PC-9 (cell line): ENCODE results near the gene BICRAL. TPM values are rescaled to one million over a fixed set of nuclear protein-coding genes. Genes with fewer than 3 reads are reported as not detected.

Experiments
- BruUV-seq: library from RNA; stranded (reverse); fragments of 400-500 nt; replicated peaks from 2 replicates; lab custom pipeline; 2021; lab: Mats Ljungman, UMichigan
- CTCF ChIA-PET: fragments of 300-600 bp; sonication (Branson Sonifier 250); formaldehyde crosslinking; loops from one replicate; lab custom pipeline; 2022; ENCODE audit warnings: antibody characterized with exemption; lab: Charles Lee
- POLR2A ChIA-PET: fragments of 300-600 bp; sonication (Branson Sonifier 250); formaldehyde crosslinking; loops from one replicate; lab custom pipeline; 2022; ENCODE audit warnings: antibody characterized with exemption; ENCODE audit not compliant: unreplicated experiment; lab: Charles Lee
- DNase-seq, 2 experiments: peaks; one replicate each; pipeline versions ENCODE4 v3.0.0 to v3.0.0-alpha.2; 2015 to 2022; ENCODE audit warnings: mixed read lengths in 1 of 2
- H2AFZ ChIP-seq: fragments of 200-600 bp; sonication (generic); 2 replicates; pipeline ENCODE4 v1.8.1; 2017; ENCODE audit warnings: antibody characterized with exemption
- H3F3A ChIP-seq: fragments of 200-600 bp; sonication (generic); 2 replicates; pipeline ENCODE4 v1.8.1; 2017; ENCODE audit warnings: antibody characterized with exemption, mild to moderate bottlenecking, low read depth; ENCODE audit not compliant: insufficient read depth
- H3K27ac ChIP-seq: fragments of 200-600 bp; sonication (generic); 2 replicates; pipeline ENCODE4 v1.6.1; 2016; ENCODE audit warnings: mixed run types
- H3K27me3 ChIP-seq: fragments of 200-600 bp; sonication (generic); 2 replicates; pipeline ENCODE4 v1.6.1; 2016; ENCODE audit warnings: low read depth, mixed run types; ENCODE audit not compliant: insufficient read depth
- H3K36me3 ChIP-seq: fragments of 200-600 bp; sonication (generic); 2 replicates; pipeline ENCODE4 v1.6.1; 2016; ENCODE audit warnings: low read depth, mixed run types
- H3K4me1 ChIP-seq: fragments of 200-600 bp; sonication (generic); replicated peaks from 2 replicates; pipeline ENCODE4 v1.6.1; 2016; ENCODE audit warnings: mixed run types; ENCODE audit not compliant: insufficient read depth
- H3K4me2 ChIP-seq: fragments of 200-600 bp; sonication (generic); 2 replicates; pipeline ENCODE4 v1.6.1; 2017; ENCODE audit warnings: mixed run types
- H3K4me3 ChIP-seq: fragments of 200-600 bp; sonication (generic); 2 replicates; pipeline ENCODE4 v1.6.1; 2016; ENCODE audit warnings: mixed run types
- H3K79me2 ChIP-seq: fragments of 200-600 bp; sonication (generic); 2 replicates; pipeline ENCODE4 v1.6.1; 2017; ENCODE audit warnings: low read depth, mixed run types
- H3K9me2 ChIP-seq: fragments of 200-600 bp; sonication (generic); 2 replicates; pipeline ENCODE4 v1.8.1; 2017; ENCODE audit warnings: mild to moderate bottlenecking; ENCODE audit not compliant: insufficient read depth
- H3K9me3 ChIP-seq: fragments of 200-600 bp; sonication (generic); 2 replicates; pipeline ENCODE4 v1.8.1; 2016; ENCODE audit warnings: low read depth; ENCODE audit not compliant: insufficient read depth
- H4K20me1 ChIP-seq: fragments of 200-600 bp; sonication (generic); 2 replicates; pipeline ENCODE4 v1.8.1; 2017; ENCODE audit not compliant: insufficient read depth
- EZH2 ChIP-seq: fragments of 200-600 bp; sonication (generic); IDR thresholded peaks from 2 replicates; pipeline ENCODE4 v1.8.0; 2017; ENCODE audit warnings: antibody characterized with exemption, low read depth
- intact Hi-C: fragments of 100-400 bp; cut with micrococcal nuclease; formaldehyde crosslinking; loops from one replicate; pipeline ENCODE4 v1.10.0; 2022; ENCODE audit not compliant: unreplicated experiment
- total RNA-seq: library from RNA; stranded (reverse); gene quantifications from 2 replicates; pipeline ENCODE4 v1.2.3, GENCODE V29; 2021
- TF ChIP-seq, protein P1 (sequence below): fragments of 200-600 bp; sonication (generic); conservative IDR thresholded peaks from 2 replicates; pipeline ENCODE4 v1.6.1; 2017; ENCODE audit warnings: mixed run types, antibody characterized with exemption, mild to moderate bottlenecking, moderate library complexity

BICRAL gene
- total RNA-seq, 1 experiment from 2014 or later: 12.9 TPM

DNA sequence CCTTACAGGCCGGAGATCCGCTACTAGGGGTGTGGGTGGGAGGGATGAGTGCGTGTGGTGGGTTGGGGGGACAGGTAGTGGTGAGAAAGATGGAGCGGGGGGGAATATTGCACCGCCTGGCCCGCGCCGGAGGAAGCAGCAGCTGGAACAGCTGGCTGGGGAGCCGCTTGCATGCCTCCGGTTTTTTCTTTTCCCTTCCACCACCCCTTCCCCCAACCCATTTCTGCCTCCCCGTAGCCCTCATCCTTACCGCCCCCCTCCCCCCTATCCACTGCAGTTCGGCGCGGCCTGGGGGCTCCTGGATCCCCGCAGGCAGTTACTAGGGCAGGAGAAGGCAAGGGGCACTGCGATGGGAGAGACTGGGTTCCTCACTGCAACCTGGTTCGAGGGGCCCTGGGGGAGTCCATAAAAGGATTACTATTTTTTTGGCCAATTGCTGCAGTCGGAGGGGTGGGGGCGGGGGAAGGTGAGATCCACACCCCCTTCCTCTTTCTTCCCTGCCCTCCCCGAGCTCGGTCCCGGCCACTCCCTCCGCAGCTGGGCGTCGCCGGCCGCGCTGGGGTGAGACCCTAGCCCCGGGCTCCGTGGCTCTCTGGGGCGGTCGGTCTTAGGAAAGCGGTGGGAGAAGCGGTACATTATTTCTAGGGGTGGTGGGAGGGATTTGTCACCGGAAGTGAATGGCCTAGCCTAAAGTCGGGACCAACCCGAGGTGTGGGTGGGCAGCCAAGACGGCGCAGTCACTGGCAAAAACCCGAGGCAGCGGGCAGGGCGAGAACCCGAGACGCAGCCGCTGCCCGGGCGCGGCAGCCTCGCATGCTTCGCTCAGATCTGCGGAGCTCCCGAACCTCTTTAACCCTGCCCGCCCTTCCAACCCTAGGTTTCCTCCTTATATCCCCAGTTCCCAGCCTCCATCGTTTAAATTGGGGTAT lies 35.1 kb upstream of the BICRAL start:
- no TSS peak for BruUV-seq
- Histone ChIP-seq H2AFZ (peak overlapping the region; percentile 91), H3K27ac (peak overlapping the region; percentile 70), H3K4me1 (peaks cover 19% of the 10 kb centered on the region), H3K4me2 (peak overlapping the region; percentile 83), H3K9me3 (no peaks in the 10 kb centered on the region), H3K4me3 (peak overlapping the region; percentile 78), H3K9me2 (no peaks in the 10 kb centered on the region), H3K79me2 (peaks cover 21% of the 10 kb centered on the region), H3K36me3 (peaks cover 3% of the 10 kb centered on the region; the same call in 1 of the 2 replicates), H3K27me3 (no peaks in the 10 kb centered on the region), H4K20me1 (peaks cover 13% of the 10 kb centered on the region; the same call in 1 of the 2 replicates), H3F3A (peaks cover 15% of the 10 kb centered on the region; the same call in 1 of the 2 replicates)
- peak; percentile 75 to 87 for DNase-seq
- POLR2A ChIA-PET: interaction anchor here (0.6 to 1.9 kb wide), 6 partner anchors 29 to 133 kb away, joined by 3 to 50 read pairs (median 6); partner anchors contain the start of genes BICRAL and RPL7L1
- CTCF ChIA-PET: interaction anchor here (0.6 to 0.9 kb wide), 3 partner anchors 36 to 551 kb away, joined by 7 to 30 read pairs (median 16); partner anchors contain the start of gene SLC22A7
- intact Hi-C loops: loop anchor here (1.0 to 2.0 kb wide), 3 partner anchors 20 to 131 kb away; partner anchors contain the start of gene BICRAL
- TF ChIP-seq EZH2: no peak
- TF ChIP-seq, protein P1, sequence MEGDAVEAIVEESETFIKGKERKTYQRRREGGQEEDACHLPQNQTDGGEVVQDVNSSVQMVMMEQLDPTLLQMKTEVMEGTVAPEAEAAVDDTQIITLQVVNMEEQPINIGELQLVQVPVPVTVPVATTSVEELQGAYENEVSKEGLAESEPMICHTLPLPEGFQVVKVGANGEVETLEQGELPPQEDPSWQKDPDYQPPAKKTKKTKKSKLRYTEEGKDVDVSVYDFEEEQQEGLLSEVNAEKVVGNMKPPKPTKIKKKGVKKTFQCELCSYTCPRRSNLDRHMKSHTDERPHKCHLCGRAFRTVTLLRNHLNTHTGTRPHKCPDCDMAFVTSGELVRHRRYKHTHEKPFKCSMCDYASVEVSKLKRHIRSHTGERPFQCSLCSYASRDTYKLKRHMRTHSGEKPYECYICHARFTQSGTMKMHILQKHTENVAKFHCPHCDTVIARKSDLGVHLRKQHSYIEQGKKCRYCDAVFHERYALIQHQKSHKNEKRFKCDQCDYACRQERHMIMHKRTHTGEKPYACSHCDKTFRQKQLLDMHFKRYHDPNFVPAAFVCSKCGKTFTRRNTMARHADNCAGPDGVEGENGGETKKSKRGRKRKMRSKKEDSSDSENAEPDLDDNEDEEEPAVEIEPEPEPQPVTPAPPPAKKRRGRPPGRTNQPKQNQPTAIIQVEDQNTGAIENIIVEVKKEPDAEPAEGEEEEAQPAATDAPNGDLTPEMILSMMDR: no peak

DNA sequence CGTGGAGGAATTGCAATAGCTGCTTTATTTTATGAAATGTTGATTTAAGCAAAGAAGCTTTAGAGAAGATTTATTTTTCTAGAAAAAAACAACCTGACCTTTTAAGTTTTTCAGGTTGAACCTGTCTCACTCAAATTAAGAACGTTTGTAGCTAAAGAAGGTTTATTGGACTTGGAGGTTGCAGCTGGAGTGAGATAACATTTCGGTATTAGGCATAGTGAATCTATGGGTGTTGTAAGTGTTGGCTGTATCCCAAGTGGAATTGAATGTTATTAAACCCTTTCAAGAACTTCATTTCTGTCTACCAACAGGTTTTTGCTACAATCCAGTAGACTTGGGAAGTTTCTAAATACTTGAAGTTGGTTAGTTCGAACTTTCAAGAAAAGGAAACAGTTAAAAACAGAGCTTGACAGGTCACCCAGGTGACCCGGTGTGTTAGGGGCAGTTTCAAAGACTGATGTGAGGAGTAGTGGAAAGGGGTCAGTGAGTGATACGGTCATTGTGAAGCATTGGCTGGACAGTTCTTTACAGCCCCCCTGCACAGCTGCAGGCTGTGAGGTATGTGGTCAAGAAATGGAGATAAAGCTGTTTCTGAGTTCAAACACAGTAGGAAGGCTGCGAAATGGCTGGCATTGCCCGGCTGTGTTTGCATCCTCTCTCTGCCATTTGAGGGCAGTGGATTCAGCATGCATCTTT lies 33.5 kb upstream of the BICRAL start:
- H3K9me3 ChIP-seq: no peaks in the 10 kb centered on the region
- no peak for DNase-seq
- H3F3A ChIP-seq: peaks cover 7% of the 10 kb centered on the region; the same call in 1 of the 2 replicates
- peaks cover 3% of the 10 kb centered on the region; the same call in 1 of the 2 replicates for H3K36me3 ChIP-seq
- H3K4me3 ChIP-seq: peak overlapping the region; percentile 78; the same call in 1 of the 2 replicates
- no peaks in the 10 kb centered on the region for H3K27me3 ChIP-seq
- H4K20me1 ChIP-seq: peaks cover 13% of the 10 kb centered on the region; the same call in 1 of the 2 replicates
- H2AFZ ChIP-seq: peak overlapping the region; percentile 91; the same call in 1 of the 2 replicates
- no TSS peak for BruUV-seq
- ChIA-PET CTCF (no interaction called here), POLR2A (interaction anchor here (0.6 to 0.7 kb wide), 2 partner anchors 58 to 131 kb away, joined by 7 to 33 read pairs; partner anchors contain the start of gene RPL7L1)
- no peaks in the 10 kb centered on the region for H3K9me2 ChIP-seq
- no peak for TF ChIP-seq EZH2
- TF ChIP-seq, protein P1: no peak
- peaks cover 21% of the 10 kb centered on the region for H3K79me2 ChIP-seq
- H3K4me1 ChIP-seq: peaks cover 19% of the 10 kb centered on the region
- intact Hi-C loops: no loop called here
- H3K27ac ChIP-seq: peak overlapping the region; percentile 70
- peak overlapping the region; percentile 83 for H3K4me2 ChIP-seq

DNA sequence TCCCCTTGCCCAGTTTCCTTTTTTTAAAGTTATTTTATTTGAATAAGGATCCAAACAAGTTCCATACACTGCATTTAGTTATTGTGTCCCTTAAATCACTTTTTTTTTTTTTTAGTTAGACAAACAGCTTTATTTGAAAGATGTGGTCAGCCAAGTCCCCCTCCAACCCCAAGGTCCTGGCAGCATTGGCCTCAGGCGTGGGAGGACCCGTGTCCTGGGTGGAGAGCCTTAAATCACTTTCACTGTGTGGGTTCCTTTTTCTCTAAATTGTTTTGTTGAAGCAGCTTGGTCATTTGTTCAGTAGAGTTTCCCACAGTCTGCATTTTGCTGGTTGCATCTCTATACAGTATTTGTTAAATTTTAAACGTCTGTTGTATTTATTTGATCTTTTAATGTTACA lies 30.8 kb upstream of the BICRAL start:
- CTCF ChIA-PET: no interaction called here
- Histone ChIP-seq H2AFZ (no peak overlapping the region), H3K79me2 (no peaks in the 10 kb centered on the region), H3K27ac (no peak overlapping the region), H3K9me3 (no peaks in the 10 kb centered on the region), H3K9me2 (no peaks in the 10 kb centered on the region), H3K4me2 (no peak overlapping the region), H3F3A (peaks cover 11% of the 10 kb centered on the region; the same call in 1 of the 2 replicates), H3K4me3 (no peak overlapping the region), H3K27me3 (no peaks in the 10 kb centered on the region), H4K20me1 (no peaks in the 10 kb centered on the region), H3K36me3 (peaks cover 3% of the 10 kb centered on the region; the same call in 1 of the 2 replicates), H3K4me1 (peaks cover 10% of the 10 kb centered on the region)
- no peak for TF ChIP-seq EZH2
- TF ChIP-seq, protein P1: no peak
- intact Hi-C loops: no loop called here
- BruUV-seq: no TSS peak
- no peak for DNase-seq
- POLR2A ChIA-PET: no interaction called here
